Measurements from ENCODE around the gene TTC27. TPM values are rescaled to one million over a fixed set of nuclear protein-coding genes. Genes with fewer than 3 reads are reported as not detected.

TTC27 gene
- polyA plus RNA-seq, 3 donors, result 4.0 to 4.8 (median 4.4) TPM

- H3K9ac ChIP-seq (ENCODE audit: insufficient read depth, low read length, poor library complexity, severe bottlenecking), result no peak overlapping the region
- H3K27me3 ChIP-seq (ENCODE audit: control insufficient read depth in 2 of 2, insufficient read depth in 2 of 2, low read length in 2 of 2), result no peaks in the 10 kb centered on the region
- H3K4me1 ChIP-seq (ENCODE audit: control insufficient read depth in 1 of 2, insufficient read depth in 2 of 2, low read length in 2 of 2), result no peaks in the 10 kb centered on the region
- peaks cover 7 to 11% of the 10 kb centered on the region in 2 donors for H3K9me3 ChIP-seq (replicated peaks in 1 of 2; ENCODE audit: control insufficient read depth in 1 of 2, insufficient read depth in 1 of 2, low read length in 2 of 2)
- Mint-ChIP-seq H3K36me3 (peaks cover 54 to 57% of the 10 kb centered on the region in 2 donors), H3K27ac (no peak overlapping the region), H3K4me1 (peaks cover 2% of the 10 kb centered on the region), H3K27me3 (ENCODE audit: low read depth in 3 of 3) (no peaks in the 10 kb centered on the region), H3K4me3 (no peak overlapping the region), H3K9me3 (peaks cover 5 to 14% (median 12%) of the 10 kb centered on the region in 7 donors)
- TF ChIP-seq, protein P1, sequence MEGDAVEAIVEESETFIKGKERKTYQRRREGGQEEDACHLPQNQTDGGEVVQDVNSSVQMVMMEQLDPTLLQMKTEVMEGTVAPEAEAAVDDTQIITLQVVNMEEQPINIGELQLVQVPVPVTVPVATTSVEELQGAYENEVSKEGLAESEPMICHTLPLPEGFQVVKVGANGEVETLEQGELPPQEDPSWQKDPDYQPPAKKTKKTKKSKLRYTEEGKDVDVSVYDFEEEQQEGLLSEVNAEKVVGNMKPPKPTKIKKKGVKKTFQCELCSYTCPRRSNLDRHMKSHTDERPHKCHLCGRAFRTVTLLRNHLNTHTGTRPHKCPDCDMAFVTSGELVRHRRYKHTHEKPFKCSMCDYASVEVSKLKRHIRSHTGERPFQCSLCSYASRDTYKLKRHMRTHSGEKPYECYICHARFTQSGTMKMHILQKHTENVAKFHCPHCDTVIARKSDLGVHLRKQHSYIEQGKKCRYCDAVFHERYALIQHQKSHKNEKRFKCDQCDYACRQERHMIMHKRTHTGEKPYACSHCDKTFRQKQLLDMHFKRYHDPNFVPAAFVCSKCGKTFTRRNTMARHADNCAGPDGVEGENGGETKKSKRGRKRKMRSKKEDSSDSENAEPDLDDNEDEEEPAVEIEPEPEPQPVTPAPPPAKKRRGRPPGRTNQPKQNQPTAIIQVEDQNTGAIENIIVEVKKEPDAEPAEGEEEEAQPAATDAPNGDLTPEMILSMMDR (IDR thresholded peaks at IDR 0.05), result no peak
- H3K27ac ChIP-seq (ENCODE audit: low read depth in 1 of 2, low read length in 2 of 2), result no peak overlapping the region
- no peaks in the 10 kb centered on the region for H4K20me1 ChIP-seq (ENCODE audit: insufficient read depth, low read length)
- H3K4me3 ChIP-seq (replicated peaks in 1 of 3; ENCODE audit: low read depth in 2 of 3, low read length in 3 of 3), result no peak overlapping the region
- peaks cover 9 to 63% of the 10 kb centered on the region in 2 donors for H3K36me3 ChIP-seq (replicated peaks in 1 of 2; ENCODE audit: control insufficient read depth in 1 of 2, insufficient read depth in 2 of 2, low read length in 2 of 2)
- intact Hi-C loops (cut with micrococcal nuclease), result no loop called here
- no CpG with 5 or more reads among the region's 2 CpGs for whole genome bisulfite sequencing (ENCODE audit: insufficient coverage)
- no peaks in the 10 kb centered on the region for H3K79me2 ChIP-seq (ENCODE audit: insufficient read depth, low read length)
- no peak for DNase-seq
- H3K4me2 ChIP-seq (replicated peaks; ENCODE audit: extremely low read depth, low read length, poor library complexity, severe bottlenecking), result no peak overlapping the region
- no peak overlapping the region for H2AFZ ChIP-seq (ENCODE audit: insufficient read depth, low read depth, low read length, poor library complexity, severe bottlenecking)
Measured at GRCh38 chr2:32780961-32781360, 153.1 kb downstream of the TTC27 start.

DNA sequence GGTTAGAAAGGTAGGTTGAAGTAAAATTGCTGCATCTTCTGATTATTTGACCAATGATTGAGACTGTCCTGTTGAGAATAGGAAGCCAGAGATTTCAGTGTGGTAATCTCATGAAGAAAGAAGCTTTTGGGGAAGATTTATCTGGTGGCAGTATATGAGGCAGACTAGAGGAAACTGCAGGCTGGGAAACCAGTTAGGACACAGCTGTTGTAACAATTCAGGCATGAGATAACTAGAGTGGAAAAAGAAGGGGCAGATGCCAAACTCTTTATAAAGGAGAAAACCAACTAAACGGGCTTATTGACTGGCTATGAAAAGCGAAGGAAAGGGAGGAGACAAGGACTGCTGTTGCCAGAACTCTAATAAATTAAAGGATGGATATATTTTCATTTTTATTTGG lies 155.6 kb downstream of the TTC27 start:
- Histone ChIP-seq H3K4me3 (replicated peaks in 1 of 3; ENCODE audit: low read depth in 2 of 3, low read length in 3 of 3) (no peak overlapping the region), H2AFZ (ENCODE audit: insufficient read depth, low read depth, low read length, poor library complexity, severe bottlenecking) (no peak overlapping the region), H3K9ac (ENCODE audit: insufficient read depth, low read length, poor library complexity, severe bottlenecking) (no peak overlapping the region), H4K20me1 (ENCODE audit: insufficient read depth, low read length) (no peaks in the 10 kb centered on the region), H3K9me3 (replicated peaks in 1 of 2; ENCODE audit: control insufficient read depth in 1 of 2, insufficient read depth in 1 of 2, low read length in 2 of 2) (peaks cover 7 to 11% of the 10 kb centered on the region in 2 donors), H3K79me2 (ENCODE audit: insufficient read depth, low read length) (no peaks in the 10 kb centered on the region), H3K4me2 (replicated peaks; ENCODE audit: extremely low read depth, low read length, poor library complexity, severe bottlenecking) (no peak overlapping the region), H3K4me1 (ENCODE audit: control insufficient read depth in 1 of 2, insufficient read depth in 2 of 2, low read length in 2 of 2) (no peaks in the 10 kb centered on the region), H3K27ac (ENCODE audit: low read depth in 1 of 2, low read length in 2 of 2) (no peak overlapping the region), H3K36me3 (replicated peaks in 1 of 2; ENCODE audit: control insufficient read depth in 1 of 2, insufficient read depth in 2 of 2, low read length in 2 of 2) (peaks cover 6 to 80% of the 10 kb centered on the region in 2 donors), H3K27me3 (ENCODE audit: control insufficient read depth in 2 of 2, insufficient read depth in 2 of 2, low read length in 2 of 2) (no peaks in the 10 kb centered on the region)
- H3K27me3 Mint-ChIP-seq (ENCODE audit: low read depth in 3 of 3), result no peaks in the 10 kb centered on the region
- intact Hi-C loops (cut with micrococcal nuclease), result no loop called here
- H3K9me3 Mint-ChIP-seq, result peaks cover 5 to 14% (median 12%) of the 10 kb centered on the region in 7 donors
- peaks cover 57 to 60% of the 10 kb centered on the region in 2 donors for H3K36me3 Mint-ChIP-seq
- 100% methylated on average over 1 of the region's 2 CpGs for WGBS (ENCODE audit: insufficient coverage)
- no peak overlapping the region for H3K27ac Mint-ChIP-seq
- no peak overlapping the region for H3K4me3 Mint-ChIP-seq
- no peak for DNase-seq
- H3K4me1 Mint-ChIP-seq, result no peaks in the 10 kb centered on the region
- TF ChIP-seq, protein P1 (IDR thresholded peaks at IDR 0.05), result no peak
